ENCODE results near the gene CLDN10. TPM values are rescaled to one million over a fixed set of nuclear protein-coding genes. Genes with fewer than 3 reads are reported as not detected.
A peak's percentile ranks its signal among the peaks of the same experiment; 100 is the strongest.

CLDN10 gene
- total and polyA plus RNA-seq, 2 of the 8 experiments (the other 6 are each of a cell fraction or from before 2014, with no cell fraction given), result 41.2 to 43.6 TPM

GRCh38 chr13:95553581-95554385 is 1.3 kb downstream of the CLDN10 start:
- Histone ChIP-seq H3K4me2 (ENCODE audit: insufficient read depth in 1 of 2, low read depth in 2 of 2, low read length in 2 of 2) (peak overlapping the region; percentile 91 to 97), H4K91ac (replicated peaks; ENCODE audit: insufficient read length, low read length) (no peak overlapping the region), H4K8ac (ENCODE audit: extremely low read depth, insufficient read depth, low read length) (no peak overlapping the region), H3K23ac (ENCODE audit: insufficient read length) (no peak overlapping the region), H2BK5ac (ENCODE audit: low read depth, low read length) (no peak overlapping the region), H3K27me3 (replicated peaks in 1 of 4; ENCODE audit: control insufficient read depth in 3 of 4, extremely low read depth in 1 of 4, insufficient read depth in 3 of 4, low read length in 3 of 4) (peaks cover 0 to 3% (median 1%) of the 10 kb centered on the region in 4 experiments; a peak in 5 of 7 replicates), H4K5ac (ENCODE audit: insufficient read length, low read depth, low read length) (no peak overlapping the region), H3K56ac (replicated peaks; ENCODE audit: insufficient read length, low read depth, low read length) (no peak overlapping the region), H3K18ac (ENCODE audit: extremely low read depth, low read length) (peak overlapping the region; percentile 40; the same call in 1 of the 2 replicates), H3K9me3 (ENCODE audit: insufficient read depth in 2 of 2, low read depth in 1 of 2, low read length in 1 of 2) (no peaks in the 10 kb centered on the region), H2BK12ac (ENCODE audit: low read depth, low read length) (no peak overlapping the region; the same call in 1 of the 2 replicates), H2BK120ac (replicated peaks; ENCODE audit: low read depth, low read length) (no peak overlapping the region), H3K4me1 (replicated peaks in 1 of 4; ENCODE audit: control insufficient read depth in 3 of 4, insufficient read depth in 4 of 4, low read length in 3 of 4) (peaks cover 2 to 8% (median 3%) of the 10 kb centered on the region in 4 experiments; a peak in 5 of 7 replicates), H3K4me3 (ENCODE audit: extremely low read depth in 1 of 4, insufficient read depth in 2 of 4, low read depth in 3 of 4, low read length in 4 of 4) (peak overlapping the region; percentile 61 to 96 (median 77)), H3K23me2 (ENCODE audit: low read depth, low read length) (peaks cover 10% of the 10 kb centered on the region), H2AFZ (ENCODE audit: low read length) (peak overlapping the region; percentile 43), H2BK20ac (ENCODE audit: low read length) (no peak overlapping the region), H3K79me1 (ENCODE audit: low read depth, low read length) (no peaks in the 10 kb centered on the region; the same call in 1 of the 2 replicates), H3K9ac (replicated peaks in 1 of 4; ENCODE audit: extremely low read depth in 1 of 4, low read depth in 3 of 4, low read length in 3 of 4) (peak overlapping the region in 2 of 4 experiments; percentile 58 to 76; a peak in 2 of 7 replicates), H2BK15ac (ENCODE audit: low read length) (no peak overlapping the region), H3K27ac (ENCODE audit: low read depth, low read length) (no peak overlapping the region), H3K36me3 (ENCODE audit: control insufficient read depth in 2 of 4, insufficient read depth in 4 of 4, low read length in 3 of 4) (no peaks in the 10 kb centered on the region), H3K4ac (replicated peaks; ENCODE audit: insufficient read length, low read depth, low read length) (no peak overlapping the region), H3K79me2 (ENCODE audit: control insufficient read depth in 1 of 2, insufficient read depth in 2 of 2, low read length in 2 of 2) (peaks cover 0 to 9% of the 10 kb centered on the region in 2 experiments; a peak in 1 of 4 replicates), H4K20me1 (replicated peaks in 1 of 2; ENCODE audit: control insufficient read depth in 1 of 2, insufficient read depth in 2 of 2, low read length in 2 of 2) (no peaks in the 10 kb centered on the region), H3K14ac (ENCODE audit: insufficient read length) (no peak overlapping the region), H2AK5ac (ENCODE audit: low read depth, low read length) (no peak overlapping the region)
- WGBS, 2 experiments (ENCODE audit: extremely low coverage in 1 of 2, insufficient coverage in 1 of 2, insufficient read length in 1 of 2, insufficient replicate concordance in 2 of 2, low coverage in 1 of 2, low lambda C conversion rate in 2 of 2, missing lambda C conversion rate in 1 of 2), result 30% methylated on average over 29 of the region's 29 CpGs; no CpG with 5 or more reads in 1 of the 2 experiments
- ChIA-PET CTCF (ENCODE audit: partially characterized antibody) (interaction anchor here (0.6 to 1.9 kb wide), 12 partner anchors 10 to 280 kb away, joined by 3 to 9 read pairs (median 4); no protein-coding TSS in a partner anchor), POLR2A (ENCODE audit: partially characterized antibody) (interaction anchor here (1.1 to 1.4 kb wide), 2 partner anchors 10 to 19 kb away, joined by 3 to 6 read pairs; no protein-coding TSS in a partner anchor)
- DNase-seq (ENCODE audit: low read depth in 1 of 2, low spot score in 2 of 2) (peak in 1 of 2 experiments; percentile 56), FAIRE-seq (no peak)
- TF ChIP-seq TBP (IDR thresholded peaks at IDR 0.05; ENCODE audit: low read depth, low read length) (peak; percentile 16; the same call in 1 of the 2 replicates), CTBP2 (IDR thresholded peaks at IDR 0.05; ENCODE audit: borderline replicate concordance, insufficient read depth, insufficient read length, low read length) (no peak), RFX5 (IDR thresholded peaks at IDR 0.05; ENCODE audit: borderline replicate concordance, low read depth, low read length) (no peak), MAX (IDR thresholded peaks at IDR 0.05) (0 out of 2 replicates have a peak, but pooled peaks have one; percentile 19), CHD1 (IDR thresholded peaks at IDR 0.05; ENCODE audit: low read depth, low read length) (no peak), FOSL1 (IDR thresholded peaks at IDR 0.05; ENCODE audit: insufficient read depth, low read depth, low read length) (no peak), BCL11A (IDR thresholded peaks at IDR 0.05; ENCODE audit: low read depth in 2 of 2, low read length in 2 of 2) (no peak)
- TF ChIP-seq, protein P1, sequence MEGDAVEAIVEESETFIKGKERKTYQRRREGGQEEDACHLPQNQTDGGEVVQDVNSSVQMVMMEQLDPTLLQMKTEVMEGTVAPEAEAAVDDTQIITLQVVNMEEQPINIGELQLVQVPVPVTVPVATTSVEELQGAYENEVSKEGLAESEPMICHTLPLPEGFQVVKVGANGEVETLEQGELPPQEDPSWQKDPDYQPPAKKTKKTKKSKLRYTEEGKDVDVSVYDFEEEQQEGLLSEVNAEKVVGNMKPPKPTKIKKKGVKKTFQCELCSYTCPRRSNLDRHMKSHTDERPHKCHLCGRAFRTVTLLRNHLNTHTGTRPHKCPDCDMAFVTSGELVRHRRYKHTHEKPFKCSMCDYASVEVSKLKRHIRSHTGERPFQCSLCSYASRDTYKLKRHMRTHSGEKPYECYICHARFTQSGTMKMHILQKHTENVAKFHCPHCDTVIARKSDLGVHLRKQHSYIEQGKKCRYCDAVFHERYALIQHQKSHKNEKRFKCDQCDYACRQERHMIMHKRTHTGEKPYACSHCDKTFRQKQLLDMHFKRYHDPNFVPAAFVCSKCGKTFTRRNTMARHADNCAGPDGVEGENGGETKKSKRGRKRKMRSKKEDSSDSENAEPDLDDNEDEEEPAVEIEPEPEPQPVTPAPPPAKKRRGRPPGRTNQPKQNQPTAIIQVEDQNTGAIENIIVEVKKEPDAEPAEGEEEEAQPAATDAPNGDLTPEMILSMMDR (IDR thresholded peaks at IDR 0.05; ENCODE audit: control extremely low read depth in 1 of 3, insufficient read depth in 1 of 3, low read depth in 1 of 3, low read length in 3 of 3), result peak in 1 of 3 experiments; percentile 13; a peak in 1 of 4 replicates
